PC-9 (cell line): ENCODE measurements around the gene SMPDL3B.

Experiments
- CTCF ChIP-seq: fragments of 200-600 bp; sonication (generic); conservative IDR thresholded peaks from 2 replicates; pipeline ENCODE4 v1.6.1; 2017; ENCODE audit warnings: mixed run types, antibody characterized with exemption, mild to moderate bottlenecking, moderate library complexity
- EZH2 ChIP-seq: fragments of 200-600 bp; sonication (generic); IDR thresholded peaks from 2 replicates; pipeline ENCODE4 v1.8.0; 2017; ENCODE audit warnings: antibody characterized with exemption, low read depth

- TF ChIP-seq CTCF: no peak
- TF ChIP-seq EZH2: no peak
These were observed 26.9 kb downstream of the SMPDL3B start for GRCh38 chr1:27961646-27962221.
